Peyer's patch (tissue), 4 donors: ENCODE measurements around the gene FBN1.

ENCODE experiments used
- CTCF ChIP-seq, 6 experiments: fragments of 450-650 bp in 4 of 6; fragments of 200-600 bp in 2 of 6; sonication (generic) in 1 of 6; IDR thresholded peaks; one replicate each; pipeline ENCODE4 v1.5.1; 2017 to 2019; ENCODE audit warnings: antibody characterized with exemption in 6 of 6, mild to moderate bottlenecking in 3 of 6, moderate library complexity in 1 of 6
- POLR2A ChIP-seq, 2 donors: fragments of 450-650 bp; IDR thresholded peaks; one replicate each; pipeline ENCODE4 v1.5.1; 2017; ENCODE audit warnings: antibody characterized with exemption in 2 of 2, mild to moderate bottlenecking in 2 of 2, moderate library complexity in 2 of 2

- TF ChIP-seq CTCF (IDR thresholded peaks at IDR 0.05): no peak
- no peak for TF ChIP-seq POLR2A (IDR thresholded peaks at IDR 0.05)
Measured at GRCh38 chr15:48604567-48604966, 40.9 kb downstream of the FBN1 start.
